HUES48 (cell line): ENCODE results near the gene GAPVD1.

Experiments
- H3K27ac ChIP-seq: one replicate; pipeline ENCODE4 v1.7.0; 2013; ENCODE audit warnings: low read depth, low read length, inconsistent platforms
- H3K27me3 ChIP-seq: 2 replicates; pipeline ENCODE4 v1.6.1; 2013; ENCODE audit warnings: mild to moderate bottlenecking, low read length; ENCODE audit not compliant: control insufficient read depth, insufficient read depth
- H3K36me3 ChIP-seq: 2 replicates; pipeline ENCODE4 v1.6.1; 2013; ENCODE audit warnings: low read length; ENCODE audit not compliant: control insufficient read depth, insufficient read depth
- H3K4me1 ChIP-seq: 2 replicates; pipeline ENCODE4 v1.6.1; 2013; ENCODE audit warnings: mild to moderate bottlenecking, low read length; ENCODE audit not compliant: control insufficient read depth, insufficient read depth
- H3K4me3 ChIP-seq: 2 replicates; pipeline ENCODE4 v1.5.1; 2013; ENCODE audit warnings: mild to moderate bottlenecking, low read depth, low read length
- H3K9ac ChIP-seq: 2 replicates; pipeline ENCODE4 v1.6.1; 2013; ENCODE audit warnings: mild to moderate bottlenecking, low read depth, low read length, moderate library complexity
- H3K9me3 ChIP-seq: 2 replicates; pipeline ENCODE4 v1.6.1; 2013; ENCODE audit warnings: low read length; ENCODE audit not compliant: control insufficient read depth, insufficient read depth

GAPVD1 gene

DNA sequence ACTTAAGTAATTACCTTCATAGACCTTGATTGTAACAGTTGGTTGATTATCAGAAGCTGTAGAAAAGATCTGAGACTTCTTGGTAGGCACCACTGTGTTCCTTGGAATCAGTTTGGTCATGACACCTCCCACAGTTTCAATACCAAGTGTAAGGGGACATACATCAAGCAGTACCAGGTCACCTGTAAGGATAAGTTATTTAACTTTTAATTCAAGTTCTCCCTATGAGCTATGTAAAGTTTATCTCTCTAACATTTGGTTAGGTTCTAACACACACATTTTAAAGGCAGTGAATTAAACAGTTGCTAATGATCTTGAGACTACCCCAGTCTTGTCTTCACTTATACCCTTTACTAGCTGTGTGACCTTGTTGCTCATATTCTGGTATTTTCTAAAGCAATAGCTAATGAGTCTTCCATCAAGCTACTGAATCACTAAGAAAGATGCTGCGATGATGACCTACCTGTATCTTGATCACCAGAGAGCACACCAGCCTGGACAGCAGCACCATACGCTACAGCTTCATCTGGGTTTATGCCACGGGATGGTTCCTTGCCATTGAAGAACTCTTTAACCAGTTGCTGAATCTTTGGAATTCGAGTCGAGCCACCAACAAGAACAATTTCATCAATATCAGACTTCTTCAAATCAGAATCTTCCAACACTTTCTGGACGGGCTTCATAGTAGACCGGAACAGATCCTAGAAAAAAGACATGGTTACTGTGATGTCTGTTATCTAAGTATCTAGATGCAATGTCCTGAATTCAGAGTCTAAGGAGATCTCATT, 23.3 kb upstream of the GAPVD1 start:
- Histone ChIP-seq H3K4me1 (peaks cover 4% of the 10 kb centered on the region; the same call in 1 of the 2 replicates), H3K36me3 (peaks cover 68% of the 10 kb centered on the region), H3K9me3 (no peaks in the 10 kb centered on the region), H3K27ac (no peak overlapping the region), H3K27me3 (no peaks in the 10 kb centered on the region), H3K9ac (no peak overlapping the region), H3K4me3 (peak overlapping the region; percentile 1; the same call in 1 of the 2 replicates)

- H3K36me3 ChIP-seq, result peaks cover 63% of the 10 kb centered on the region
- no peak overlapping the region for H3K27ac ChIP-seq
- peak overlapping the region; percentile 78 for H3K4me3 ChIP-seq
- no peaks in the 10 kb centered on the region for H3K9me3 ChIP-seq
- peaks cover 4% of the 10 kb centered on the region; the same call in 1 of the 2 replicates for H3K4me1 ChIP-seq
- H3K27me3 ChIP-seq, result no peaks in the 10 kb centered on the region
- H3K9ac ChIP-seq, result no peak overlapping the region
Measured at GRCh38 chr9:125238915-125239446, 22.6 kb upstream of the GAPVD1 start.

- Histone ChIP-seq H3K27me3 (no peaks in the 10 kb centered on the region), H3K4me3 (peak overlapping the region; percentile 78)
Measured at GRCh38 chr9:125239631-125240597, 21.7 kb upstream of the GAPVD1 start.

GRCh38 chr9:125240649-125240999, 21.0 kb upstream of the GAPVD1 start:
- no peaks in the 10 kb centered on the region for H3K9me3 ChIP-seq
- peaks cover 4% of the 10 kb centered on the region; the same call in 1 of the 2 replicates for H3K4me1 ChIP-seq
- H3K27ac ChIP-seq, result peak overlapping the region; percentile 87
- peak overlapping the region; percentile 78 for H3K4me3 ChIP-seq
- no peaks in the 10 kb centered on the region for H3K27me3 ChIP-seq
- H3K9ac ChIP-seq, result peak overlapping the region; percentile 95
- H3K36me3 ChIP-seq, result peaks cover 49% of the 10 kb centered on the region

More at GRCh38 chr9:125239631-125240597, 21.7 kb upstream of the GAPVD1 start:
- H3K27ac ChIP-seq, result peak overlapping the region; percentile 16
- H3K9ac ChIP-seq, result peak overlapping the region; percentile 95
- H3K9me3 ChIP-seq, result no peaks in the 10 kb centered on the region
- peaks cover 56% of the 10 kb centered on the region for H3K36me3 ChIP-seq
- H3K4me1 ChIP-seq, result peaks cover 4% of the 10 kb centered on the region; the same call in 1 of the 2 replicates

DNA sequence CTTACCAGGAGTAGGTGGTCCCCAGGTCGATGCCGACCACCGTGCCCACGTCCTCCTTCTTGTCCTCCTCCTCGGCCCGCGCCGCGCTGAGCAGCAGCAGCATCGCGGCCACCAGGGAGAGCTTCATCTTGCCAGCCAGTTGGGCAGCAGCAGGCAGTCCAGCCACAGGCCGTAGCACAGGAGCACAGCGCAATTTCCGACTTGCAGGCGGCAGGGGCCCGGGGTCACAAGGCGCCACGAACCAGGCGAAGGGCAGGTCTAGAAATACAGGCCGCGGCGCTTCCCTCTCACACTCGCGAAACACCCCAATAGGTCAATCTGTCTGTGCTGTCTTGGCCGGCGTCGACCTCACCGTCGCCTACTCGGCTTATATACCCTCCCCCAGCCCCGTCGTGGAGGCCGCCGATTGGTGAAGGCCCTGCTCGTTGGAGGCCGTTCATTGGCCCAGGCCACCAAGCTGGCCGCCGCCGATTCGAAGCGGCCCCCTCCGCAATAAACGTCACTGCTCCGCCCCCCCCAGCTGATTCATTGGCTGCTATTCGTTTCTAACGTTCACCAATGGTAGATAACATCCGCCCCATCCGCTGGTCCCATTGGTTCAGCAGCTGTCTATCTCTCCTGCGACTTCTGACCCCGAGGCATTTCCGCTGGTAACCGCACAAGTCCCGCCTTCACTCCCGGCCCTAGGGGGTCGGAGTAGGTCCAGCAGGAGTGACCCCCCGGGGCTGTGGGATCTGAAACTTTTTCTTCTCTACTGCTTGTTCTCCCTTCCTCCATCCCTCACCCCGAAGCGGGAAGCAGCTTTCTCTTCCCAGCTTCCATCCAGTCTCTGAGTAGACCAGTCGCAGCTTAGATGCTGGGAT, 20.4 kb upstream of the GAPVD1 start, which contains the start of gene HSPA5:
Gene HSPA5, minus strand, starts transcription at position 344 of the 863 bp plus-strand sequence. Its CDS starts 217 bp downstream, at position 127.
- peaks cover 4% of the 10 kb centered on the region; the same call in 1 of the 2 replicates for H3K4me1 ChIP-seq

DNA sequence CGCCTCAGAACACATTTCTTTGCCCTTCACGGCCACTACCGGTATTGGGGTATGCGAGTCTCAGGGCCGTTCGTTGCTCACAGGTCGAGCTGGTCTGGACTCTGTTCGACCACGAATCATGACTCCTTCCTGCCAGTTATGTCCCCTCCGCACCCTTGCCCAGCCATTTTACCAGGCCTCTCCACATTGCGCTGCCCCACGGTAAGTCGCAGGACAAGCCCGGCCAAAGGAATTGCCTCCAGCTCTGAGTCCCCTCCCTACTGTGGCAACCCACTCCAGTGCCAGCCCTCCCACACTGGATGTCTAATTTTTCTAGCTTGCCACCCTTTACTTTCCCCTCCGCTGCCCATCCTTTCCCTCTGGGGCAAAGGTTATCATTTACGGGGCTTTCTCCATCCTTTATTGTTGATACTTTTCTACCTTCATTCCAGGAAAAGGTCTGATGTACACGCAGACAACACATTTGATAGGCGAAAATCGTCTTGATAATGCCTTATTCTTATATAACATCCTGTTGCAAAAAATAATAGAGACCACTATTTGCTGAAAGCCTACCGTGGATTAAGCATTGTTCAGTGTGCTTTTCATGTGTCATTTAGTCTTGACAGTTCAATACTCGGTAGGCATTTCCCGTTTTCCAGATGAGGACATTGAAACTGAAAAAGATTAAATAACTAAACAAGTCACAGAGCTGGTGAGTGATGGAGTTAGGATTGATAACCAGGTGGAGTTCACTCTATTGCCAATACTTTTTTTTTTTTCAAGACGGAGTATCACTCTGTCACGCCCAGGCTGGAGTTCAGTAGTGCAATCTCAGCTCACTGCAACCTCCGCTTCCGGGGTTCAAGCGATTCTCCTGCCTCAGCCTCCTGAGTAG, 19.5 kb upstream of the GAPVD1 start:
- Histone ChIP-seq H3K4me1 (peaks cover 4% of the 10 kb centered on the region; the same call in 1 of the 2 replicates), H3K27ac (peak overlapping the region; percentile 92), H3K9ac (peak overlapping the region; percentile 88), H3K36me3 (peaks cover 34% of the 10 kb centered on the region), H3K27me3 (no peaks in the 10 kb centered on the region), H3K4me3 (peak overlapping the region; percentile 96), H3K9me3 (no peaks in the 10 kb centered on the region)

More for the DNA sequence above, 20.4 kb upstream of the GAPVD1 start, which contains the start of gene HSPA5:
- no peaks in the 10 kb centered on the region for H3K9me3 ChIP-seq
- H3K27ac ChIP-seq, result peak within 1 kb of the TSS; percentile 92
- H3K9ac ChIP-seq, result peak within 1 kb of the TSS; percentile 95
- H3K27me3 ChIP-seq, result no peaks in the 10 kb centered on the region
- peaks cover 43% of the 10 kb centered on the region for H3K36me3 ChIP-seq
- H3K4me3 ChIP-seq, result peak within 1 kb of the TSS; percentile 96

- Histone ChIP-seq H3K27ac (no peak overlapping the region), H3K36me3 (peaks cover 17% of the 10 kb centered on the region), H3K9ac (no peak overlapping the region), H3K4me3 (no peak overlapping the region), H3K27me3 (no peaks in the 10 kb centered on the region), H3K4me1 (peaks cover 4% of the 10 kb centered on the region; the same call in 1 of the 2 replicates), H3K9me3 (no peaks in the 10 kb centered on the region)
Measured at GRCh38 chr9:125243792-125244260, 17.8 kb upstream of the GAPVD1 start.

- no peak overlapping the region for H3K4me3 ChIP-seq
- no peak overlapping the region for H3K27ac ChIP-seq
- no peaks in the 10 kb centered on the region for H3K4me1 ChIP-seq
- no peak overlapping the region for H3K9ac ChIP-seq
- no peaks in the 10 kb centered on the region for H3K9me3 ChIP-seq
- no peaks in the 10 kb centered on the region for H3K27me3 ChIP-seq
- no peaks in the 10 kb centered on the region for H3K36me3 ChIP-seq
Measured at GRCh38 chr9:125246261-125246667, 15.4 kb upstream of the GAPVD1 start.

- Histone ChIP-seq H3K27ac (no peak overlapping the region), H3K36me3 (no peaks in the 10 kb centered on the region), H3K27me3 (no peaks in the 10 kb centered on the region), H3K4me3 (no peak overlapping the region), H3K9ac (no peak overlapping the region), H3K9me3 (no peaks in the 10 kb centered on the region), H3K4me1 (no peaks in the 10 kb centered on the region)
Measured at GRCh38 chr9:125254231-125254630, 7.4 kb upstream of the GAPVD1 start.
